GM23338 (cell line): ENCODE data around the gene EXOC4. TPM values are rescaled to one million over a fixed set of nuclear protein-coding genes. Genes with fewer than 3 reads are reported as not detected.

Experiments
- ATAC-seq: fragments of 200-7000 bp; cut with Tn5 transposase; 3 replicates; pipeline ENCODE4 v1.9.1; 2020
- DNase-seq: peaks from one replicate; pipeline ENCODE4 v3.0.0-alpha.2; 2015; ENCODE audit warnings: low spot score
- H2AFZ ChIP-seq: fragments of 200-600 bp; sonication (generic); 2 replicates; pipeline ENCODE4 v1.8.0; 2016; ENCODE audit warnings: antibody characterized with exemption, mild to moderate bottlenecking, moderate library complexity
- H3F3A ChIP-seq: fragments of 200-600 bp; sonication (generic); replicated peaks from 2 replicates; pipeline ENCODE4 v1.8.0; 2017; ENCODE audit warnings: antibody characterized with exemption, mixed run types, low read depth
- H3K27ac ChIP-seq: fragments of 200-600 bp; sonication (generic); 2 replicates; pipeline ENCODE4 v1.6.1; 2016; ENCODE audit warnings: low read depth
- H3K27me3 ChIP-seq: fragments of 200-600 bp; sonication (generic); 2 replicates; pipeline ENCODE4 v1.8.0; 2016; ENCODE audit warnings: mild to moderate bottlenecking, mixed run types, moderate library complexity; ENCODE audit not compliant: insufficient read depth
- H3K36me3 ChIP-seq: fragments of 200-600 bp; sonication (generic); 2 replicates; pipeline ENCODE4 v1.8.0; 2016; ENCODE audit warnings: mild to moderate bottlenecking; ENCODE audit not compliant: insufficient read depth
- H3K4me1 ChIP-seq: fragments of 200-600 bp; sonication (generic); 2 replicates; pipeline ENCODE4 v1.8.0; 2016; ENCODE audit warnings: mild to moderate bottlenecking, moderate library complexity; ENCODE audit not compliant: insufficient read depth
- H3K4me2 ChIP-seq: fragments of 200-600 bp; sonication (generic); 2 replicates; pipeline ENCODE4 v1.7.1; 2017; ENCODE audit warnings: mixed run types
- H3K4me3 ChIP-seq: fragments of 200-600 bp; sonication (generic); 2 replicates; pipeline ENCODE4 v1.6.1; 2016; ENCODE audit warnings: mixed run types
- H3K79me2 ChIP-seq: fragments of 200-600 bp; sonication (generic); replicated peaks from 2 replicates; pipeline ENCODE4 v1.8.0; 2017; ENCODE audit warnings: mild to moderate bottlenecking; ENCODE audit not compliant: insufficient read depth
- H3K9me2 ChIP-seq: fragments of 200-600 bp; sonication (generic); 2 replicates; pipeline ENCODE4 v1.8.0; 2017; ENCODE audit not compliant: insufficient read depth
- H4K20me1 ChIP-seq: fragments of 200-600 bp; sonication (generic); replicated peaks from 2 replicates; pipeline ENCODE4 v1.8.0; 2017; ENCODE audit warnings: mild to moderate bottlenecking; ENCODE audit not compliant: insufficient read depth
- H3K27ac Mint-ChIP-seq: 2 replicates; pipeline ENCODE4 v1.8.0; 2020; ENCODE audit warnings: inconsistent platforms, mild to moderate bottlenecking, moderate library complexity, mixed read lengths
- H3K27me3 Mint-ChIP-seq: 3 replicates; pipeline ENCODE4 v1.8.0; 2022; ENCODE audit warnings: low read depth, mild to moderate bottlenecking, moderate library complexity, mixed read lengths, inconsistent platforms; ENCODE audit not compliant: insufficient read depth, poor library complexity
- H3K36me3 Mint-ChIP-seq: 3 replicates; pipeline ENCODE4 v1.8.0; 2021; ENCODE audit warnings: low read depth, mild to moderate bottlenecking, inconsistent platforms, moderate library complexity, mixed read lengths
- H3K4me1 Mint-ChIP-seq: 3 replicates; pipeline ENCODE4 v1.8.0; 2020; ENCODE audit warnings: mild to moderate bottlenecking, inconsistent platforms, mixed read lengths
- H3K4me3 Mint-ChIP-seq: 3 replicates; pipeline ENCODE4 v1.8.0; 2021; ENCODE audit warnings: moderate library complexity, mild to moderate bottlenecking, inconsistent platforms, mixed read lengths
- H3K9me3 Mint-ChIP-seq: 3 replicates; pipeline ENCODE4 v1.8.0; 2020; ENCODE audit warnings: moderate library complexity, mild to moderate bottlenecking, inconsistent platforms, mixed read lengths
- ETS1 ChIP-seq: IDR thresholded peaks from 2 replicates; pipeline ENCODE4 v1.6.1; 2016; ENCODE audit warnings: antibody characterized with exemption
- EZH2 ChIP-seq: fragments of 200-600 bp; sonication (generic); IDR thresholded peaks from one replicate; pipeline ENCODE4 v1.8.0; 2017; ENCODE audit warnings: antibody characterized with exemption, mild to moderate bottlenecking, low read depth; ENCODE audit not compliant: unreplicated experiment
- EZH2phosphoT487 ChIP-seq: fragments of 200-600 bp; sonication (generic); IDR thresholded peaks from one replicate; pipeline ENCODE4 v1.8.1; 2018; ENCODE audit warnings: antibody characterized with exemption; ENCODE audit not compliant: unreplicated experiment
- NANOG ChIP-seq: IDR thresholded peaks from 2 replicates; pipeline ENCODE4 v1.6.1; 2016; ENCODE audit warnings: antibody characterized with exemption, borderline replicate concordance
- POLR2AphosphoS5 ChIP-seq: IDR thresholded peaks from 2 replicates; pipeline ENCODE4 v1.6.1; 2016; ENCODE audit warnings: antibody characterized with exemption, low read depth
- REST ChIP-seq: IDR thresholded peaks from one replicate; pipeline ENCODE4 v1.6.1; 2018; ENCODE audit warnings: antibody characterized with exemption; ENCODE audit not compliant: unreplicated experiment
- STAT1 ChIP-seq: IDR thresholded peaks from one replicate; pipeline ENCODE4 v1.6.1; 2016; ENCODE audit warnings: antibody characterized with exemption; ENCODE audit not compliant: unreplicated experiment
- polyA plus RNA-seq: library from polyadenylated mRNA; unstranded; fragments of >200 nt; fragmentation: Nextera tagmentation; extraction: Ambion mirVana; gene quantifications from 2 replicates; pipeline ENCODE4 v1.2.1, GENCODE V29; 2016
- total RNA-seq: library from RNA; depleted of rRNA; stranded (reverse); fragments of >200 nt; shearing (Covaris generic); gene quantifications from 2 replicates; pipeline ENCODE4 v1.2.3, GENCODE V29; 2014

The EXOC4 gene
- total and polyA plus RNA-seq, 2 experiments from 2014 or later: 37.5 to 52.7 TPM

- H3K9me3 Mint-ChIP-seq: no peaks in the 10 kb centered on the region
- no peaks in the 10 kb centered on the region for H4K20me1 ChIP-seq
- no peaks in the 10 kb centered on the region for H3K27me3 Mint-ChIP-seq
- no peak overlapping the region for H3K4me3 Mint-ChIP-seq
- no peaks in the 10 kb centered on the region for H3K9me2 ChIP-seq
- ATAC-seq: no peak
- peaks cover 5% of the 10 kb centered on the region; the same call in 2 of the 3 replicates for H3K4me1 Mint-ChIP-seq
- no peak overlapping the region for H3K4me3 ChIP-seq
- DNase-seq: no peak
- no peaks in the 10 kb centered on the region for H3K4me1 ChIP-seq
- H3K27ac ChIP-seq: no peak overlapping the region
- no peak overlapping the region for H3K27ac Mint-ChIP-seq
- no peak overlapping the region for H3K4me2 ChIP-seq
- H2AFZ ChIP-seq: no peak overlapping the region
- no peaks in the 10 kb centered on the region for H3K79me2 ChIP-seq
- no peaks in the 10 kb centered on the region for H3K36me3 ChIP-seq
- H3K36me3 Mint-ChIP-seq: peaks cover 24% of the 10 kb centered on the region
- H3K27me3 ChIP-seq: no peaks in the 10 kb centered on the region
- no peaks in the 10 kb centered on the region for H3F3A ChIP-seq
- TF ChIP-seq EZH2: no peak
Observed at GRCh38 chr7:133309333-133309732, 56.5 kb downstream of the EXOC4 start.

GRCh38 chr7:133310232-133310862, 57.5 kb downstream of the EXOC4 start:
- H3K27me3 ChIP-seq: no peaks in the 10 kb centered on the region
- Mint-ChIP-seq H3K36me3 (peaks cover 24% of the 10 kb centered on the region), H3K4me3 (no peak overlapping the region), H3K27me3 (no peaks in the 10 kb centered on the region), H3K27ac (no peak overlapping the region), H3K4me1 (no peaks in the 10 kb centered on the region), H3K9me3 (no peaks in the 10 kb centered on the region)
- no peak overlapping the region for H3K27ac ChIP-seq
- H3K9me2 ChIP-seq: no peaks in the 10 kb centered on the region
- no peak overlapping the region for H3K4me2 ChIP-seq
- no peak overlapping the region for H3K4me3 ChIP-seq
- ATAC-seq (no peak), DNase-seq (no peak)
- no peaks in the 10 kb centered on the region for H4K20me1 ChIP-seq
- no peak overlapping the region for H2AFZ ChIP-seq
- H3K4me1 ChIP-seq: no peaks in the 10 kb centered on the region
- H3K36me3 ChIP-seq: no peaks in the 10 kb centered on the region
- H3K79me2 ChIP-seq: no peaks in the 10 kb centered on the region
- TF ChIP-seq STAT1 (no peak), REST (no peak), EZH2 (no peak), EZH2phosphoT487 (no peak), NANOG (no peak), ETS1 (no peak), POLR2AphosphoS5 (no peak)
- H3F3A ChIP-seq: no peaks in the 10 kb centered on the region
